Activated CD4-positive, CD25-positive, alpha-beta regulatory T cell treated with anti-CD3 and anti-CD28 coated beads, Interleukin-2, amount 50 U/mL, for 72 hours (primary cell): ENCODE data around the gene BFSP2.

Experiments used
- DNase-seq: peaks from one replicate; pipeline ENCODE4 v3.0.0; 2021

BFSP2 gene

GRCh38 chr3:133384331-133385027, 15.4 kb upstream of the BFSP2 start:
- no peak for DNase-seq

- no peak for DNase-seq
These were observed 13.0 kb upstream of the BFSP2 start for GRCh38 chr3:133386876-133387275.

GRCh38 chr3:133387341-133387740, 12.5 kb upstream of the BFSP2 start:
- no peak for DNase-seq

- DNase-seq, result no peak
These were observed 11.0 kb upstream of the BFSP2 start for GRCh38 chr3:133388696-133389395.

- DNase-seq, result no peak
These were observed 9.1 kb upstream of the BFSP2 start for GRCh38 chr3:133390715-133391114.

- DNase-seq, result no peak
These were observed 6.7 kb upstream of the BFSP2 start for GRCh38 chr3:133393204-133393603.

- no peak for DNase-seq
These were observed 6.0 kb upstream of the BFSP2 start for GRCh38 chr3:133393691-133394474.

GRCh38 chr3:133394561-133395311, 5.1 kb upstream of the BFSP2 start:
- no peak for DNase-seq

- DNase-seq, result no peak
These were observed 3.0 kb upstream of the BFSP2 start for GRCh38 chr3:133396906-133397305.

- no peak for DNase-seq
These were observed 1.7 kb downstream of the BFSP2 start for GRCh38 chr3:133401374-133402135.

GRCh38 chr3:133404920-133405319, 5.1 kb downstream of the BFSP2 start:
- no peak for DNase-seq

GRCh38 chr3:133408366-133408765, 8.5 kb downstream of the BFSP2 start:
- no peak for DNase-seq

GRCh38 chr3:133408961-133409360, 9.1 kb downstream of the BFSP2 start:
- DNase-seq, result no peak

GRCh38 chr3:133410191-133410892, 10.5 kb downstream of the BFSP2 start:
- DNase-seq, result no peak

GRCh38 chr3:133412183-133413132, 12.6 kb downstream of the BFSP2 start:
- DNase-seq, result no peak

- no peak for DNase-seq
These were observed 13.5 kb downstream of the BFSP2 start for GRCh38 chr3:133413161-133414020.

- DNase-seq, result no peak
These were observed 14.2 kb downstream of the BFSP2 start for GRCh38 chr3:133414021-133414392.

- DNase-seq, result no peak
These were observed 18.5 kb downstream of the BFSP2 start for GRCh38 chr3:133418361-133418760.

- DNase-seq, result no peak
These were observed 19.5 kb downstream of the BFSP2 start for GRCh38 chr3:133419151-133419909.
